Measurements from ENCODE around the gene EIF5AL1.

GRCh38 chr10:79488336-79488735 lies 24.0 kb upstream of the EIF5AL1 start:
- TF ChIP-seq CTCF (conservative IDR thresholded peaks at IDR 0.05 in 1 of 2, IDR thresholded peaks at IDR 0.05 in 1 of 2; ENCODE audit: extremely low read depth in 1 of 2, insufficient read depth in 1 of 2, low read depth in 1 of 2, low read length in 2 of 2) (no peak), EZH2 (IDR thresholded peaks at IDR 0.05; ENCODE audit: borderline replicate concordance, low read length) (no peak)

Data from mammary epithelial cell (primary cell).